Hematopoietic multipotent progenitor cell treated with erythropoietin and hydrocortisone succinate and interleukin-3 and kit ligand, for 17 days (in vitro differentiated cells): ENCODE results near the gene CTNND2.

Source experiments
- DNase-seq: peaks from one replicate; pipeline ENCODE4 v3.0.0-alpha.2; 2015; ENCODE audit warnings: low spot score

Gene CTNND2

GRCh38 chr5:11588803-11589202, 315.4 kb downstream of the CTNND2 start:
- no peak for DNase-seq

- no peak for DNase-seq
These were observed 320.2 kb downstream of the CTNND2 start for GRCh38 chr5:11584017-11584416.

- no peak for DNase-seq
These were observed 324.9 kb downstream of the CTNND2 start for GRCh38 chr5:11579351-11579750.

- no peak for DNase-seq
These were observed 329.5 kb downstream of the CTNND2 start for GRCh38 chr5:11574787-11575186.

- DNase-seq = no peak
These were observed 330.9 kb downstream of the CTNND2 start for GRCh38 chr5:11573140-11573992.

- no peak for DNase-seq
These were observed 339.5 kb downstream of the CTNND2 start for GRCh38 chr5:11564706-11565105.

GRCh38 chr5:11563822-11564221, 340.4 kb downstream of the CTNND2 start:
- DNase-seq = no peak

GRCh38 chr5:11560915-11561697, 343.1 kb downstream of the CTNND2 start:
- DNase-seq = no peak

GRCh38 chr5:11557063-11557462, 347.2 kb downstream of the CTNND2 start:
- no peak for DNase-seq

GRCh38 chr5:11555171-11555570, 349.1 kb downstream of the CTNND2 start:
- no peak for DNase-seq

- no peak for DNase-seq
These were observed 356.5 kb downstream of the CTNND2 start for GRCh38 chr5:11547730-11548129.

- no peak for DNase-seq
These were observed 357.1 kb downstream of the CTNND2 start for GRCh38 chr5:11547140-11547539.

- DNase-seq = no peak
These were observed 364.1 kb downstream of the CTNND2 start for GRCh38 chr5:11540112-11540511.

GRCh38 chr5:11531811-11532555, 372.3 kb downstream of the CTNND2 start:
- DNase-seq = no peak

- no peak for DNase-seq
These were observed 375.5 kb downstream of the CTNND2 start for GRCh38 chr5:11528720-11529119.

- DNase-seq = no peak
These were observed 376.4 kb downstream of the CTNND2 start for GRCh38 chr5:11527652-11528349.

- no peak for DNase-seq
These were observed 379.2 kb downstream of the CTNND2 start for GRCh38 chr5:11525020-11525419.

- no peak for DNase-seq
These were observed 380.1 kb downstream of the CTNND2 start for GRCh38 chr5:11524188-11524587.

GRCh38 chr5:11522796-11523195, 381.4 kb downstream of the CTNND2 start:
- no peak for DNase-seq

- DNase-seq = no peak
These were observed 383.9 kb downstream of the CTNND2 start for GRCh38 chr5:11520241-11520930.

GRCh38 chr5:11519236-11519635, 385.0 kb downstream of the CTNND2 start:
- DNase-seq = no peak
